Uterus (tissue), 4 donors: Measurements from ENCODE around the gene ERO1B. TPM values are rescaled to one million over a fixed set of nuclear protein-coding genes. Genes with fewer than 3 reads are reported as not detected.

Experiments used
- DNase-seq, 2 donors: peaks; one replicate each; pipeline ENCODE4 v3.0.0-alpha.2; 2019 to 2020
- H3K27ac ChIP-seq, 2 donors: fragments of 200-600 bp; sonication (generic); 1 replicate in 1 of 2; 2 replicates in 1 of 2; pipeline ENCODE4 v1.5.1; 2016 to 2018
- H3K27me3 ChIP-seq, 2 donors: fragments of 200-600 bp; sonication (generic); one replicate each; pipeline ENCODE4 v1.5.1; 2018 to 2019; ENCODE audit warnings: control low read depth in 1 of 2
- H3K36me3 ChIP-seq, 2 donors: fragments of 200-600 bp; sonication (generic); one replicate each; pipeline ENCODE4 v1.5.1; 2019; ENCODE audit warnings: control low read depth in 1 of 2
- H3K4me1 ChIP-seq, 2 donors: fragments of 200-600 bp; sonication (generic); one replicate each; pipeline ENCODE4 v1.5.1; 2018 to 2019; ENCODE audit warnings: control low read depth in 1 of 2
- H3K4me3 ChIP-seq, 2 donors: fragments of 200-600 bp; sonication (generic); 1 replicate in 1 of 2; 2 replicates in 1 of 2; pipeline ENCODE4 v1.5.1; 2018 to 2019; ENCODE audit warnings: mild to moderate bottlenecking in 1 of 2
- H3K9me3 ChIP-seq, 2 donors: fragments of 200-600 bp; sonication (generic); one replicate each; pipeline ENCODE4 v1.5.1; 2019; ENCODE audit warnings: control low read depth in 1 of 2
- POLR2A ChIP-seq, 2 donors: fragments of 450-650 bp; IDR thresholded peaks; one replicate each; pipeline ENCODE4 v1.6.1; 2016; ENCODE audit warnings: antibody characterized with exemption in 2 of 2, mild to moderate bottlenecking in 1 of 2, moderate library complexity in 1 of 2
- intact Hi-C: fragments of 100-400 bp; cut with DNase I; formaldehyde crosslinking; loops from one replicate; pipeline ENCODE4 v1.15.1; 2023; ENCODE audit warnings: low total_unique reads
- total RNA-seq, 4 donors: library from RNA; depleted of rRNA in 3 of 4; stranded (reverse); fragments of >200 nt in 3 of 4; gene quantifications; one replicate each; pipeline versions ENCODE4 v1.1.0 to v1.2.4, GENCODE V29; 2014 to 2023
- TF ChIP-seq, protein P1 (sequence below), 4 experiments: fragments of 200-600 bp in 2 of 4; fragments of 450-650 bp in 2 of 4; sonication (generic) in 2 of 4; IDR thresholded peaks; one replicate each; pipeline ENCODE4 v1.5.1; 2016 to 2019; ENCODE audit warnings: antibody characterized with exemption in 4 of 4, mild to moderate bottlenecking in 2 of 4, moderate library complexity in 1 of 4
- donor health status: DM: yes; HTN: yes; CAD: no.

ERO1B gene
- total RNA-seq, 4 donors from 2014 or later: 11.5 to 55.8 (median 19.4) TPM

DNA sequence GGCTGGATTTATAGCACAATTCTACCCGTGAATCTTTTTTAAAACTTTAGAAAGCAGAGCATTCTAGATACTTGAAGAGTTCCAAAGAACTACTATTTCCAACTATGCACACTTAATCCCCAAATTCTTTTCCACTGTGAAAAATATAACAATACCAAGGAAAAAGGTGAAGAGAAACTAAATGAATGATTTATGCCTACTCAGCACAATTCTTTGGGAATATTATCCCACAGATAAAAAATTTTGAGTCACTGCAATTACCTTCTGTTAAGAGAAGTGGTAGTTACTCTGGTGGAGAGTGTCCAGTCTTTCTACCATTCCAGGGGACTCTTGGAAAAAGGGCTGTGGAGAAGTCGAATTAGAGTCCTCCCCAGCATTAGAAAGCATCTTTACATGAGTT lies 39.2 kb downstream of the ERO1B start:
- no peaks in the 10 kb centered on the region for H3K4me1 ChIP-seq
- intact Hi-C loops: no loop called here
- H3K27ac ChIP-seq: no peak overlapping the region
- no peak for DNase-seq
- H3K36me3 ChIP-seq: no peaks in the 10 kb centered on the region
- no peak overlapping the region for H3K4me3 ChIP-seq
- no peak for TF ChIP-seq POLR2A (IDR thresholded peaks at IDR 0.05)
- TF ChIP-seq, protein P1, sequence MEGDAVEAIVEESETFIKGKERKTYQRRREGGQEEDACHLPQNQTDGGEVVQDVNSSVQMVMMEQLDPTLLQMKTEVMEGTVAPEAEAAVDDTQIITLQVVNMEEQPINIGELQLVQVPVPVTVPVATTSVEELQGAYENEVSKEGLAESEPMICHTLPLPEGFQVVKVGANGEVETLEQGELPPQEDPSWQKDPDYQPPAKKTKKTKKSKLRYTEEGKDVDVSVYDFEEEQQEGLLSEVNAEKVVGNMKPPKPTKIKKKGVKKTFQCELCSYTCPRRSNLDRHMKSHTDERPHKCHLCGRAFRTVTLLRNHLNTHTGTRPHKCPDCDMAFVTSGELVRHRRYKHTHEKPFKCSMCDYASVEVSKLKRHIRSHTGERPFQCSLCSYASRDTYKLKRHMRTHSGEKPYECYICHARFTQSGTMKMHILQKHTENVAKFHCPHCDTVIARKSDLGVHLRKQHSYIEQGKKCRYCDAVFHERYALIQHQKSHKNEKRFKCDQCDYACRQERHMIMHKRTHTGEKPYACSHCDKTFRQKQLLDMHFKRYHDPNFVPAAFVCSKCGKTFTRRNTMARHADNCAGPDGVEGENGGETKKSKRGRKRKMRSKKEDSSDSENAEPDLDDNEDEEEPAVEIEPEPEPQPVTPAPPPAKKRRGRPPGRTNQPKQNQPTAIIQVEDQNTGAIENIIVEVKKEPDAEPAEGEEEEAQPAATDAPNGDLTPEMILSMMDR (IDR thresholded peaks at IDR 0.05): no peak
- H3K27me3 ChIP-seq: no peaks in the 10 kb centered on the region
- no peaks in the 10 kb centered on the region for H3K9me3 ChIP-seq

GRCh38 chr1:236240675-236241074 lies 41.1 kb downstream of the ERO1B start:
- no peaks in the 10 kb centered on the region for H3K36me3 ChIP-seq
- no peak overlapping the region for H3K27ac ChIP-seq
- no peak overlapping the region for H3K4me3 ChIP-seq
- intact Hi-C loops: no loop called here
- TF ChIP-seq POLR2A (IDR thresholded peaks at IDR 0.05): no peak
- TF ChIP-seq, protein P1 (IDR thresholded peaks at IDR 0.05): no peak
- no peak for DNase-seq
- H3K27me3 ChIP-seq: no peaks in the 10 kb centered on the region
- H3K4me1 ChIP-seq: no peaks in the 10 kb centered on the region
- H3K9me3 ChIP-seq: no peaks in the 10 kb centered on the region

GRCh38 chr1:236239092-236239585 lies 42.6 kb downstream of the ERO1B start:
- H3K27ac ChIP-seq: no peak overlapping the region
- no peaks in the 10 kb centered on the region for H3K9me3 ChIP-seq
- H3K27me3 ChIP-seq: no peaks in the 10 kb centered on the region
- no peaks in the 10 kb centered on the region for H3K4me1 ChIP-seq
- DNase-seq: no peak
- H3K4me3 ChIP-seq: no peak overlapping the region
- H3K36me3 ChIP-seq: no peaks in the 10 kb centered on the region
- intact Hi-C loops: no loop called here
- no peak for TF ChIP-seq POLR2A (IDR thresholded peaks at IDR 0.05)
- TF ChIP-seq, protein P1 (IDR thresholded peaks at IDR 0.05): no peak

DNA sequence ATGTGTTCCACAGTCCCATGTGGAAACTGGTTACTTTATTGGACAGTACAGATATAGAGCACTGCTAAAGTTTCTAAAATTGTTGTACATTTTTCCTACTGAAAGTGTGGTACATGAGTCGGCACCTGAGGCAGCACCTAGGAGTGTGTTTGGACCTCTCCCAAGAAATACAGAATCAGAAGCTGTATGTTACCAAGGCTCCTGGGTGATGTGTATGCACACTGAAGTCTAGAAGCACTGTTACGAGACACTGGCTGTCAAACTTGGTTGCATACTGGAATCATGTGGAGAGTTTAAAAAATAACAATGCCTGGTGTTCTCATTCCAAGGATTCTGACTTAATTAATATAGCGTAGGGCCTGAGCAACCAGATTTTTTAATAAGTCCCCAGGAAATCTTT lies 46.6 kb downstream of the ERO1B start:
- Histone ChIP-seq H3K27me3 (no peaks in the 10 kb centered on the region), H3K36me3 (no peaks in the 10 kb centered on the region), H3K9me3 (no peaks in the 10 kb centered on the region), H3K27ac (no peak overlapping the region), H3K4me3 (no peak overlapping the region), H3K4me1 (no peaks in the 10 kb centered on the region)
- TF ChIP-seq, protein P1 (IDR thresholded peaks at IDR 0.05): no peak
- TF ChIP-seq POLR2A (IDR thresholded peaks at IDR 0.05): no peak
- intact Hi-C loops: no loop called here
- DNase-seq: no peak

DNA sequence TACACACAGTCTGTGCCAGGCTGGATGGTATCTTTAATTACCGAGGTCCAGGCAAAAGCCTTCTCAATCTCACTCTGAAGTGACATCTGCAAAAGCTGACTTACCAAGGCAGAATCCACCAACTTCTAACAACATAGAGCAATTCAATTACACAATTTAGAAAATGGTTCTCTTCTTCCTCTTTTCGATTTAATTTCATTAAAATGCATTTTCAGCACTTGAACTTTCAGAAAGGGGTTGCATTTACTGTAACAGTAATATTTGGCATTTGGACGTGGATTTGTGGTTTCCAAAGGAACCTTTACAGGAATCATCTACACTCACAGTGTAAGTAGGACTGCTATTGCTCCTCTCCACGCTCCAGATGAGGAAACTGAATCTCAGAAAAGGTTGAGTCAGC lies 53.3 kb downstream of the ERO1B start:
- intact Hi-C loops: no loop called here
- no peaks in the 10 kb centered on the region for H3K4me1 ChIP-seq
- no peak overlapping the region for H3K4me3 ChIP-seq

More for the DNA sequence above, 53.3 kb downstream of the ERO1B start:
- Histone ChIP-seq H3K9me3 (no peaks in the 10 kb centered on the region), H3K27me3 (no peaks in the 10 kb centered on the region), H3K36me3 (no peaks in the 10 kb centered on the region), H3K27ac (no peak overlapping the region)
- no peak for TF ChIP-seq POLR2A (IDR thresholded peaks at IDR 0.05)
- TF ChIP-seq, protein P1 (IDR thresholded peaks at IDR 0.05): no peak
- no peak for DNase-seq
